Esophagus muscularis mucosa (tissue), 4 donors: Measurements from ENCODE around the gene RADIL.

Experiments used
- CTCF ChIP-seq, 3 experiments: fragments of 200-600 bp in 2 of 3; fragments of 450-650 bp in 1 of 3; sonication (generic) in 2 of 3; IDR thresholded peaks; one replicate each; pipeline ENCODE4 v1.5.1; 2017 to 2019; ENCODE audit warnings: antibody characterized with exemption in 3 of 3, mild to moderate bottlenecking in 2 of 3, moderate library complexity in 1 of 3
- EP300 ChIP-seq: sonication (generic); formaldehyde crosslinking; IDR thresholded peaks from one replicate; pipeline ENCODE4 v1.6.1; 2017; ENCODE audit warnings: antibody characterized with exemption
- POLR2A ChIP-seq: fragments of 450-650 bp; IDR thresholded peaks from one replicate; pipeline ENCODE4 v1.6.1; 2017; ENCODE audit warnings: antibody characterized with exemption, moderate library complexity, mild to moderate bottlenecking, low read depth
- POLR2AphosphoS5 ChIP-seq, 2 donors: sonication (generic); formaldehyde crosslinking; IDR thresholded peaks; one replicate each; pipeline ENCODE4 v1.6.1; 2017; ENCODE audit warnings: antibody characterized with exemption in 2 of 2

GRCh38 chr7:4765776-4766490 is 117.6 kb downstream of the RADIL start:
- TF ChIP-seq POLR2A (no peak), CTCF (IDR thresholded peaks at IDR 0.05) (peak in 2 of 3 experiments; percentile 29 to 46), POLR2AphosphoS5 (IDR thresholded peaks at IDR 0.05) (no peak), EP300 (no peak)
